HG03280 (cell line): Measurements from ENCODE around the gene LOC128125822.
A peak's percentile ranks its signal among the peaks of the same experiment; 100 is the strongest.

Experiments used
- ATAC-seq: cut with Tn5 transposase; IDR thresholded peaks from one replicate; pipeline ENCODE4 v1.9.1; 2021; ENCODE audit warnings: mild to moderate bottlenecking, moderate library complexity; ENCODE audit not compliant: unreplicated experiment

LOC128125822 gene

DNA sequence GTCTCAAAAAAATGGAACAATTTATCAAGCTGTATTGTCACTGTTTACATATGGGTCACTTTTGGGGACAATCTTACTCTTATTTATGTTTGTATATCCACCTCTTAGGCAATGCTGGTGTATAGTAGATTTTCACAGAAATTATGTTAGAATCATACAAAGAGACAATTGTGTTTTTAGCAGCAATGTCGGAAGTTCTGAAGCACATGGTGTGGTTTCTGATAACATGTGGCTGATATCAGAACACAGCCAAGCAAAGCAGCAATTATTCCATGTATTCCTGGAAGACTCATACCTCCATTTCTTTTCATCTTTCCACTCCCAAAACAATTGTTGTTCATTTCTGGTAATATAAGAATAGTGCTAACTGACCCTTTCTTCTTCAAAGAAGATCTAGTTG lies 17.5 kb upstream of the LOC128125822 start:
- ATAC-seq, result no peak

- no peak for ATAC-seq
Measured at GRCh38 chr6:63556369-63556768, 15.9 kb upstream of the LOC128125822 start.

DNA sequence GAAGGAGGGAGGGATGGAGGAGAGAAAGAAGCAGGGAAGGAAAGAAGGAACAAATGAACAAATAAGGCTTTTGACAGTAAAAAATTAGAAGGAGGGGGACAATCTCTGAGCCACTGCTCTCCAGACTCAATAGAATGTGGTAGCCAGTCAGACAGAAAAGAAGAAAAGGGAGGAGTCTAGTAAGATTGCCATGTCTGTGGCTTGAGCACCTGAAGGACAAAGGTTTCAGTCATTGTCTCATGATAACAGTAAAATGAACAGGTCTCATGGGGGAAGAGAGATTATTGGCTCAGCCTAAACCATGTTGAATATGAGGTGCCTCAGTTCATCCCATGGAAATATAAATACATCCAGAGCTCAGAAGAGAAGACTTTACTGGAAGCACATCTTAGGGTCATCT lies 14.0 kb upstream of the LOC128125822 start:
- peak; percentile 74 for ATAC-seq

DNA sequence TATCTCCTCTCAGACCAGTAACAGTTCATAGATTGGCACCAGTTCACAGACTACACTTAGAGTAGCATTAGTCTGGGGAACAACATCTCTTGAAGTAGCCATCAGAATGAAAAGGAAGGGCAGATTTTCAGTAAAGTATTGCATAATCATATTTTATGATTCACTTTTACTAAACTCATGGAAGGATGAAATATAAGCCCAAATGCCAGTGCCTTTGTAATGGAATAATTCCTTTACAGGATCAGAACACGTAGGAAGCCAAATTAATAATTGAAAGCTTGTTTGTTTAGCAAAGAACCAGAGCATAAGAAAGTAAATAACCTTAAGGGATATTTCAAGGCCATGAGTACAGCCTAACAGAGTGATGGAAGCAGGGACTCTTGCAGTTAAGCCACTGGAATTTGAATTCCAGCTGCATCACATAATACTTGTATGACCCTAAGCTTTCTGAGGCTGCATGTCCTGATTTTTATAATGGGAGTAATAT lies 11.4 kb upstream of the LOC128125822 start:
- no peak for ATAC-seq

DNA sequence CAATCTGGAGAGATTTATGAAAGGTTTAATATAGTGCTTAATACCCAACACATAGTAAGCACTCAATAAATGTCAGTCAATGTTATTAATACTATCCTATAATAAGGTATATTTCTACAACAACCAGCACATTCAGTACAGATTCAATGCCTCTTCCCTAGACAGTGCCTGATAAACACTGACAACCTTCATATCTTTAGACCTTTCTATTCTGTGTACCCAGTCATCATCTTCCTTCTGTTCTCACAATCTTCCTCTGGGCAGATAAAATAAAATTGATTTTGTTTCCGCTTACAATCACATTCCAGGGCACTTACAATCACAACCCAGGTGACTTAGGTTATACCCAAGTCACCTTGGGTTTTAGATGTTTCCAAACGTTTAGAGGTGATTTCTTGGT lies 11.0 kb upstream of the LOC128125822 start:
- no peak for ATAC-seq

GRCh38 chr6:63563235-63563634 lies 9.0 kb upstream of the LOC128125822 start:
- no peak for ATAC-seq

- no peak for ATAC-seq
Measured at GRCh38 chr6:63565058-63565726, 7.1 kb upstream of the LOC128125822 start.

GRCh38 chr6:63565727-63566596 lies 6.3 kb upstream of the LOC128125822 start:
- no peak for ATAC-seq

- no peak for ATAC-seq
Measured at GRCh38 chr6:63567966-63568365, 4.3 kb upstream of the LOC128125822 start.

DNA sequence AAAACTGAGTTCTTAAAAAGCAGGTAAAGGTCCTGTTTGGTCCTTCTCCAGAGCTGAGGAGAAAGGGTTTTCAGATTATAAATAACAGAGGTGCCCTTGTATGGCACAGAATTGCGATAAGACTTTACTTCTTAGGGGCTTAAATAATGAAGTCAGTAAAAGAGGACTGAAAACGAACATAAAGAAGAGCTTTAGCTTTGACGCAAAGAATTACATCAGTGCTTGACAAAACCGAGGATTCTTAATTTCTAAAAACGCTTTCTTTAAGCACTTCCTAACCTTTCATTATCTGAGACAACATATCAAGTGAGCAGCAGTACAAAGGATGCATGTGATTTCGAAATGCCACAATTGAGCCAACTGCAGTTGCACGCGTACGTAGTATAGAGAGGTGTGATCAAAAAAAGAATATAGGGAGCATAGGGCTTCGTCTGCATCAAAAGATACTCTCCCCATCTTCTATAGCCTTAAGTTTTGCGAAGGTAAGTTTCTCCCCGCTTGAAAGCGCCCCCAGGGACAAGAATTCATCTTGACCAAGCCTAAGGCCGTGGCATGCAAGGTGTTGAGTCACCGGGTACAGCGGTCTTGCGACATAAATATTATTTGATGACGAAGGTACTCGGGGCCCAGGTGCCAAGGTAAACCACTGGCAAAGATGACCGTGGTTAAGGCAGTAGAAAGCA lies 778 bp upstream of the LOC128125822 start:
- ATAC-seq, result peak; percentile 4

GRCh38 chr6:63572747-63573075 lies 431 bp downstream of the LOC128125822 start:
- ATAC-seq, result peak; percentile 1

DNA sequence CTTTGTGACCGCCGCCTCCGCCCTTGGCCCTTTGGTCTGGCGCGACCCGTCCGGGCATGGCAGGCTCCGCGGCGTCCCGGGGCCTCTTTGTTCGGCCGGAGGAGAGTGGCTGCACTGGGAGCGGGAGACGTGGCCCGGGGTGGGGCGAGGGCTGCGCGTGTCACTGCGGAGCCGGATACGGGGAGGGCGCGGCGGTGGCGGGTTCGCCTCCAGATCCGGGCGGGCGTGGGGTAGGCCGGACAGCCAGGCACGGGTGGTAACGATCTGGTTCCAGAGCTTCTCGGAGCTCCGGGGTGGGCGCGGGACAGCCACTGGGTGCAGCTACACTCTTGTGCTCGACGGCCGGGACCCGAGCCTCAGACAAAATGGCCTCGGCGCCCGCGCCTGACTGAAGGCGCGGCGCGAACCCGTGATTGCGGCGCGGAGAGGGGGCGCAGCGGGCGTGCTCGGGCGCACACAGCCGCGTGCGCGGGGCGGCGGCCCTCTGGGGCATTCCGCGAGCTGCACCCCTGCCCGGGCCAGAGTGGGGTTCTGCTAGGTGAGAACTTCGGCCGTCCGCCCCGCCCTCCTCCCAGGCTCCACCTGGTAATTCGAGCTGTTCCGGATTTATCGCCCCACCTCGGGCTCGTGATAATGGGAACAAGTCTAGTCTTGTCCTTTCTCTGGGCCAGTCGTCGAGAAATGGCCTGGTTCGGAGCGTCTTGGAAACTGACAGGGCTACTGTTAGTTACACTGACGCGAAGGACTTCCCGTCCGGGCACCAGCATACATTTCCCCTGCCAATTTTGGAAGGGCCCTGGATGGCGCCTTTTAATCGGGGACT lies 1.0 kb downstream of the LOC128125822 start:
- ATAC-seq, result peak; percentile 44

DNA sequence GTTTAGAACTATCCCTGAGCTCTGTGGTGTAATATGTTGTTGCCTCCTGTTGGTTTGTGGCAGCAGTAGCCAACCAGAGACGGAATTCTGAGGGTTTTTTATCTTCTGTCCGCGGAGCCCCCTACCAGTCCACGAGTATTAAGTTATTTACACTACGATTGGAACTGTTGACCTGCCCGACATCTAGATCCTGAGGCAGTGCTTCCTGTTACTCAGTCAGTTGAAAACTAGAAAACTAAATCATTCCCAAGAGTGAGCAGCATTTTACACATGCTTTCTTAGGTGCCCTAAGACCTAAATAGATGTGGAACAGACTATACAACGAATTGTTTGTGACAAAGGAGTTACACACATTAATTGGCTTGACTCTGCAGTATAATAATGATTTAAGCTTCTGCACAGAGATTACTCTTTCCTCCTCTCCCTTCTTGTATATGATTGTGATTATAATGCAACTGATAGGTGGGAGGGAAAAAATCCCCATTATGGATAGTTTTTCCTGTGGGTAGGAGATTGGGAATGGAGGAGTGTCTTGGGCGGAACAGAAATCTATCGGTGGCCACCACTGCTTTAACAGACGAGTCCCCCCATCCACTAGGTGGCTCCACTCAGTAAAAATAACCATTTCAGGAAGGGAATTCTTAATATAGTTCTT lies 1.7 kb downstream of the LOC128125822 start:
- no peak for ATAC-seq

DNA sequence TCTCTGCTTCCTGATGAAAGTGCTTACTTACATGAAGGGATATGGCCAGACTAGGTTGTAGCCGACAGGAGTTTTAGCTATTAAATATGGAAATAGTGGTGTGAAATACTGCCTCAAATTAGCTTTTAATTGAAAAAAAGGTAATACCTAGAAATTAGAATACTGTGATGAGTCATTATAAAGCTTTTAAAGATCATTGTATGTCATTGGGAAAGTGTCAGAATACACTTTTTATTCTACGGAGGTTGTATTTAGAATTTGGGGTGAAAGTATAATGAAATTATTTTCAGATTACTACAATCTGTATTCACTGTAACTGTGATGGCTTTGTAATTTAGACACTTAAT lies 2.2 kb downstream of the LOC128125822 start:
- ATAC-seq, result no peak

- no peak for ATAC-seq
Measured at GRCh38 chr6:63576147-63576772, 4.0 kb downstream of the LOC128125822 start.

DNA sequence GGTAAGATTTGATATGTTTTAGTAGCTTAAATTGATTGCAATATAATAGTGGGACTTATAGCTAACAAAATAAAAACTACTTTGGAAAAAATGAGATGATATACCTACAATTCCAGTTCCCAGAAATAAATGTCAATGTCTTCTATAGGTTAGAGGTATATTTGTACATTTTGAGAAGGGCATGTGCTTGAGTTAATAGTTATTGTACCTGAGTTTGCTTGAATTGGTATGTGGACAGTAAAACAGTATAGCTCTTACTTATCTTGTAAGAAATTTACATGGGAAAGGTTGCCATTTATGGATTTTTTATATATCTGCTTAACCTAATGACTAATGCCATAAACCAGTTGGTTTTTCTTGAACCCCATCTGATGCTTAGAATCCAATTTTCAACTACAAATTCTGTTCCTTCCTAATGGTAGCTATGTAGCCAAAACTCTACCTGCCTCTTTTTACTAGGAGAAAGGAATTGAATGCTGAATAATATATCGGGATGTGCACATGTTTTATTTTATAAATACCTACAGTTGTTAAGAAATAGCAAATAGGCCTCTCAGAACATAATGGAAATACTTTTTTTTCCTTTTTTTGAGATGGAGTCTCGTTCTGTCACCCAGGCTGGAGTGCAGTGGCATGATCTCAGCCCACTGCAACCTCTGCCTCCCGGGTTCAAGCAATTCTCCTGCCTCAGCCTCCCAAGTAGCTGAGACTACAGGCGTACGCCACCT lies 4.9 kb downstream of the LOC128125822 start:
- ATAC-seq, result no peak

DNA sequence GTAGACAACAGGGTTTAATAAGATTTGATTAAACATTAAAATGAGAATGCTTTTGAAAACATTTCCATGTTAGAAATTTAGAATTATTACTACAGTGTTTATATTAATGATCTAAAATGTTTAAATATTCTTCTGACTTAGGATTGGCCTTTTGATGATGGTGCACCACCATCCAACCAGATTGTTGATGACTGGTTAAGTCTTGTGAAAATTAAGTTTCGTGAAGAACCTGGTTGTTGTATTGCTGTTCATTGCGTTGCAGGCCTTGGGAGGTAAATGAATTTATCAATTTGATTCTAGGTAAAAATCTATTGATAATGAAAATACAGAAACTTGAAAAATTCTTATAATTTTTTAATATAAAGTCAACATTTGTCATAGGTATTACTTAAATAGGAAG lies 6.5 kb downstream of the LOC128125822 start:
- ATAC-seq, result no peak

DNA sequence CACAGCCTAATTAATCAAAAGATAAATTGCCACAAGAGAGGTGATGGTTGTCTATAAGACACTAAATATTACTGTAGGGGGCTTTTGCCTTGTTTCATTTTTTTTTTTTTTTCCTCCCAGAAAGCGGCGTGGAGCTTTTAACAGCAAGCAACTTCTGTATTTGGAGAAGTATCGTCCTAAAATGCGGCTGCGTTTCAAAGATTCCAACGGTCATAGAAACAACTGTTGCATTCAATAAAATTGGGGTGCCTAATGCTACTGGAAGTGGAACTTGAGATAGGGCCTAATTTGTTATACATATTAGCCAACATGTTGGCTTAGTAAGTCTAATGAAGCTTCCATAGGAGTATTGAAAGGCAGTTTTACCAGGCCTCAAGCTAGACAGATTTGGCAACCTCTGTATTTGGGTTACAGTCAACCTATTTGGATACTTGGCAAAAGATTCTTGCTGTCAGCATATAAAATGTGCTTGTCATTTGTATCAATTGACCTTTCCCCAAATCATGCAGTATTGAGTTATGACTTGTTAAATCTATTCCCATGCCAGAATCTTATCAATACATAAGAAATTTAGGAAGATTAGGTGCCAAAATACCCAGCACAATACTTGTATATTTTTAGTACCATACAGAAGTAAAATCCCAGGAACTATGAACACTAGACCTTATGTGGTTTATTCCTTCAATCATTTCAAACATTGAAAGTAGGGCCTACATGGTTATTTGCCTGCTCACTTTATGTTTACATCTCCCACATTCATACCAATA lies 7.8 kb downstream of the LOC128125822 start:
- no peak for ATAC-seq

DNA sequence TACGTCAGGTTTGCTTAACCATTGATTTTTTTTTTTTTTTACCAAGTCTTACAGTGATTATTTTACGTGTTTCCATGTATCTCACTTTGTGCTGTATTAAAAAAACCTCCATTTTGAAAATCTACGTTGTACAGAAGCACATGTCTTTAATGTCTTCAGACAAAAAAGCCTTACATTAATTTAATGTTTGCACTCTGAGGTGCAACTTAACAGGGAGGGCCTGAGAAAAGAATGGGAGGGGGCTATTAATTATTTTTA lies 8.4 kb downstream of the LOC128125822 start:
- no peak for ATAC-seq
